Large intestine (tissue), 3 donors: ENCODE measurements around the gene TBC1D5. TPM values are rescaled to one million over a fixed set of nuclear protein-coding genes. Genes with fewer than 3 reads are reported as not detected.
"Not testable (repeated sequence)": the region's sequence is repeated elsewhere in the genome, so short reads cannot be mapped to it uniquely, and the experiment has no call there.

Source experiments
- DNase-seq, 2 donors: peaks; one replicate each; pipeline versions ENCODE4 v3.0.0 to v3.0.0-alpha.2; 2013
- H3K27ac ChIP-seq: one replicate; pipeline ENCODE4 v1.5.1; 2013; ENCODE audit warnings: low read length
- H3K27me3 ChIP-seq: 2 replicates; pipeline ENCODE4 v1.6.1; 2013; ENCODE audit warnings: low read length; ENCODE audit not compliant: control insufficient read depth, insufficient read depth
- H3K36me3 ChIP-seq: 2 replicates; pipeline ENCODE4 v1.6.1; 2013; ENCODE audit warnings: low read length; ENCODE audit not compliant: control insufficient read depth, insufficient read depth
- H3K4me1 ChIP-seq: one replicate; pipeline ENCODE4 v1.6.1; 2013; ENCODE audit warnings: low read length; ENCODE audit not compliant: control insufficient read depth, insufficient read depth
- H3K4me3 ChIP-seq: one replicate; pipeline ENCODE4 v1.5.1; 2013; ENCODE audit warnings: low read length
- H3K9me3 ChIP-seq: one replicate; pipeline ENCODE4 v1.6.1; 2013; ENCODE audit warnings: mild to moderate bottlenecking, low read depth, low read length, moderate library complexity; ENCODE audit not compliant: control insufficient read depth
- WGBS: methylation state at CpG from one replicate; pipeline ENCODE4 v1.1.5; 2013; ENCODE audit warnings: low lambda C conversion rate; ENCODE audit not compliant: insufficient coverage; 5-methylcytosine and 5-hydroxymethylcytosine counted together
- polyA plus RNA-seq: library from polyadenylated mRNA; unstranded; fragments of 120-200 nt; gene quantifications from one replicate; pipeline ENCODE4 v1.2.1, GENCODE V29; 2013

The TBC1D5 gene
- polyA plus RNA-seq, 1 donor: 35.7 TPM

GRCh38 chr3:17398959-17399551 lies 343.4 kb downstream of the TBC1D5 start:
- Histone ChIP-seq H3K4me3 (no peak overlapping the region), H3K4me1 (no peaks in the 10 kb centered on the region), H3K27ac (no peak overlapping the region), H3K27me3 (no peaks in the 10 kb centered on the region), H3K9me3 (no peaks in the 10 kb centered on the region), H3K36me3 (peaks cover 4% of the 10 kb centered on the region)
- 100% methylated on average over 2 of the region's 2 CpGs for WGBS
- no peak for DNase-seq

DNA sequence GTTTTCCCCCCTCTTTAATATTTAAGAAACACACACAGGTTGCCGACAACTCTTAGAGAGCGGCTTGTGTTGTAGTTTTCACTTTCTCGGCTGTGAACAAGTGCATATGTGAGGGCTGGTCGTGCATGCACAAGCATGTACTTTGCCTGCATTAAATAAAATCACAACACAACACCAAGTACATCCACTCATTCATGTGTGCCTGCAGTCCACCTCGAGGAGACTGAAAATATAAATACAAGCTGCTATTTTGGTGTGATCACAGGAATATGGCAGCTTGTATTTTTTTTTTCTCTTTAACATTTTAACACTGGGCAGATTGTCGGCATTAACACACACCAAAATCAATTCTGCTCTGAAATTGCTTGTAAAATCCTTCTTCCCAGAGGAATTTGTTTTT lies 346.4 kb downstream of the TBC1D5 start:
- Histone ChIP-seq H3K27ac (no peak overlapping the region), H3K9me3 (no peaks in the 10 kb centered on the region), H3K36me3 (peaks cover 4% of the 10 kb centered on the region), H3K4me1 (no peaks in the 10 kb centered on the region), H3K4me3 (no peak overlapping the region), H3K27me3 (no peaks in the 10 kb centered on the region)
- 100% methylated on average over 1 of the region's 6 CpGs for WGBS
- DNase-seq: no peak

- H3K27me3 ChIP-seq: no peaks in the 10 kb centered on the region
- no peak for DNase-seq
- no peak overlapping the region for H3K27ac ChIP-seq
- no peaks in the 10 kb centered on the region for H3K36me3 ChIP-seq
- H3K9me3 ChIP-seq: no peaks in the 10 kb centered on the region
- H3K4me3 ChIP-seq: no peak overlapping the region
- WGBS: no CpG with 5 or more reads among the region's 5 CpGs
- no peaks in the 10 kb centered on the region for H3K4me1 ChIP-seq
Measured at GRCh38 chr3:17394541-17395155, 347.8 kb downstream of the TBC1D5 start.

- not testable (repeated sequence) for H3K27ac ChIP-seq, H3K4me1 ChIP-seq, H3K9me3 ChIP-seq, H3K4me3 ChIP-seq, H3K27me3 ChIP-seq, DNase-seq, H3K36me3 ChIP-seq
- no CpG with 5 or more reads among the region's 5 CpGs for WGBS
Measured at GRCh38 chr3:17392516-17392915, 349.9 kb downstream of the TBC1D5 start.

- no peaks in the 10 kb centered on the region for H3K9me3 ChIP-seq
- no peak overlapping the region for H3K4me3 ChIP-seq
- peaks cover 8% of the 10 kb centered on the region for H3K36me3 ChIP-seq
- H3K27me3 ChIP-seq: no peaks in the 10 kb centered on the region
- DNase-seq: no peak
- 100% methylated on average over 3 of the region's 3 CpGs for WGBS
- no peak overlapping the region for H3K27ac ChIP-seq
- H3K4me1 ChIP-seq: no peaks in the 10 kb centered on the region
Measured at GRCh38 chr3:17390785-17391184, 351.6 kb downstream of the TBC1D5 start.

DNA sequence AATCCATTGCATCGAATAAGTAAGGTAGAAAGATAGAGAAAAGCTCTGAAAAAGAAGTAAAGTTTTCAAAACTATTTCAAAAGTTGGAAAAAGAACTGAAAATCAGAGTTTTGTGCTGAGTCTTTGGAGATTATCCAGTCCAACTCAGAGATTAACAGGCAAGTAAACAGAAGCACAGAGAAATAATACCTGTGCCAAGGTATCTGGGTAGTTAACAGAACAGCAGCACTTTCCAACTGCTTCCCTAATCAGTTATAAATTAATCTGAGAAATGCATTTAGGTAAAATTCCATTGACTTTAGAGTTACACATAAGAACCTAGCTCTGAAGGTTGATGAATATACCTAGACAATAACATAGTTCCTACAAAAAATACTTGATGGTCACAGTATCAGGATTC lies 355.3 kb downstream of the TBC1D5 start:
- H3K4me3 ChIP-seq: no peak overlapping the region
- no peak for DNase-seq
- no peaks in the 10 kb centered on the region for H3K9me3 ChIP-seq
- H3K36me3 ChIP-seq: peaks cover 9% of the 10 kb centered on the region
- no peak overlapping the region for H3K27ac ChIP-seq
- peaks cover 4% of the 10 kb centered on the region for H3K4me1 ChIP-seq
- H3K27me3 ChIP-seq: no peaks in the 10 kb centered on the region
- WGBS: 100% methylated on average over 1 of the region's 1 CpG

DNA sequence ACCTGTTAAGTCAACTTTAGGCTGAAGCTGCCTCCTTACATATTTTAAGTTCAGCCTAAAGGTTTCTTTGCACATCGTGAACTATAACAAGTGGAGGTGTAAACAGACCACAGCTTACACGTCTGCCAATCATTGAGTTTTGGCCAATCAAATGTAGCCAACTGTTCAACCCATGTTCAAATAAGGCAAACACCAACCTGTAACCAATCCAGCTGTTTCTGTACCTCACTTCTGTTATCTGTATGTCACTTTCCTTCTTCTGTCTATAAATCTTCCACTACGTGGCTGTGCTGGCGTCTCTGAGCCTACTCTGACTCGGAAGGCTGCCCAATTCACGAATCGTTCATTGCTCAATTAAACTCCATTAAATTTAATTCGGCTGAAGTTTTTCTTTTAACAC lies 356.0 kb downstream of the TBC1D5 start:
- DNase-seq: no peak
- 95% methylated on average over 6 of the region's 8 CpGs for WGBS
- Histone ChIP-seq H3K27ac (no peak overlapping the region), H3K36me3 (peaks cover 9% of the 10 kb centered on the region), H3K4me3 (no peak overlapping the region), H3K27me3 (no peaks in the 10 kb centered on the region), H3K4me1 (peaks cover 4% of the 10 kb centered on the region), H3K9me3 (no peaks in the 10 kb centered on the region)

DNA sequence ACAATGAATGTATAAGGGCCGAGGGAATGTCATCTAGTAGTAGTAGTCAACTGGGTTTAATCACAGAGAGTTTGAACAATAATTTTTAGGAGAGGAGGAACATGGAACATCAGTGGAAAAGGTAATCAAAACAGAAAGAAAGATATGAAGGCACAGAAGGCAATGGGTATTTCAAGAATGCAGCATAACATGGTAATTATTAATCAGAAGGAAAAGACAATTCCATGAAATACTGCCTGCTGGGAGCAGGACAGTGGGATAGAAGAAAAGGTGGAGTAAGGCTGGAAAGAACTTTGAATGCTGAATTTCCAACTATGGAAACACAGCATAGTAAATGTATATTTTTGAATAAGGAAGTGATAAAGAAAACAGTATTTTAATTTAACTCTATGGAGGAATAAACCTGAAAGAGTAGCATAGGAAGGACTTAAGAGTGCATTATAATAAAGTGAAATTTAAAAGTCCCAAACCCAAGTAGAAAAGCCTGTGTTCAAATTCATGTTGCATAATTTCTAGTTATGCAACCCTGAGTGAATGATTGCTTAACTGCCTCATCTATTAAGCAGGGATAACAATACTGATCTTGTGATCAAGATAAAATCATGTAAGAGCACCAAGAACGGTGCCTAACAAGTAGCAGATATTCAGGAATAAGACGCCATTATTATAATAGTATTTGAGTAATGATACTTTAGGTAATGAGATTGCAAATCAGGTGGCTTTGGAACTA lies 357.7 kb downstream of the TBC1D5 start:
- Histone ChIP-seq H3K27me3 (no peaks in the 10 kb centered on the region), H3K27ac (peak overlapping the region; percentile 24), H3K4me3 (no peak overlapping the region), H3K9me3 (no peaks in the 10 kb centered on the region), H3K36me3 (peaks cover 9% of the 10 kb centered on the region), H3K4me1 (peaks cover 4% of the 10 kb centered on the region)
- 100% methylated on average over 1 of the region's 3 CpGs for WGBS
- peak in 1 of 2 donors; percentile 5 for DNase-seq

DNA sequence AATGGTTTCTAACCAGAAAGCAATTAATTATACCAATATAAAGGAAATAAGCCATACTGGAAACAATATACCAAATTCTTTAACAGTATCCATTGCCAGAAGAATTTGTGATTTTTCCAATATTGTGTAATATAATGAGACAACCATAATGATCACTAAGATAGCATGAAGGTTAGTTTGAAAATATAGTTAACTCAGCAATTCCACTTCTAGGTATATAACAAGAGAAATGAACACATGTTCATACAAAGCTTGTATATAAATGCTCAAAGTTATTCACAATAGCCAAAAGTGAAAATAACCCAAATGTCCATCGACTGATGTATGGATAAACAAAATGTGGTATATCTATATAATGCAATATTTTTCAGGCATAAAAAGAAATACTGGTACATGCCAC lies 369.1 kb downstream of the TBC1D5 start:
- H3K36me3 ChIP-seq: peaks cover 14% of the 10 kb centered on the region
- H3K27ac ChIP-seq: no peak overlapping the region
- no peak overlapping the region for H3K4me3 ChIP-seq
- WGBS: 100% methylated on average over 1 of the region's 1 CpG
- no peak for DNase-seq
- H3K27me3 ChIP-seq: no peaks in the 10 kb centered on the region
- H3K4me1 ChIP-seq: no peaks in the 10 kb centered on the region
- no peaks in the 10 kb centered on the region for H3K9me3 ChIP-seq

- Histone ChIP-seq H3K4me1 (no peaks in the 10 kb centered on the region), H3K36me3 (peaks cover 14% of the 10 kb centered on the region), H3K27me3 (no peaks in the 10 kb centered on the region), H3K27ac (no peak overlapping the region), H3K4me3 (no peak overlapping the region), H3K9me3 (no peaks in the 10 kb centered on the region)
- DNase-seq: no peak
- WGBS: 83% methylated on average over 1 of the region's 4 CpGs
Measured at GRCh38 chr3:17372362-17373210, 369.8 kb downstream of the TBC1D5 start.
